ENCODE results near the gene CCDC198. TPM values are rescaled to one million over a fixed set of nuclear protein-coding genes. Genes with fewer than 3 reads are reported as not detected.

Gene CCDC198
- not detected for total RNA-seq

- Histone ChIP-seq H3K9me3 (no peaks in the 10 kb centered on the region), H3K4me1 (no peaks in the 10 kb centered on the region), H3K27ac (no peak within 1 kb of the TSS), H3K36me3 (no peaks in the 10 kb centered on the region), H3K27me3 (peaks cover 0 to 8% (median 0%) of the 10 kb centered on the region in 4 donors), H3K4me3 (no peak within 1 kb of the TSS)
- DNase-seq = no peak
- intact Hi-C loops (cut with DNase I) = no loop called here
- WGBS, 2 donors = 34 to 55% methylated on average over 4 to 6 of the region's 6 CpGs
- no peak for TF ChIP-seq CTCF (IDR thresholded peaks at IDR 0.05)
- no peak for TF ChIP-seq POLR2A (IDR thresholded peaks at IDR 0.05)
Observed at GRCh38 chr14:57493467-57494181, at the start of gene CCDC198. Gene CCDC198, minus strand, starts transcription at chr14:57493857. Its CDS starts 142 bp downstream, at chr14:57493715.

GRCh38 chr14:57533214-57533613, 39.6 kb upstream of the CCDC198 start:
- peak in 5 of 6 experiments; percentile 11 to 63 (median 20) for TF ChIP-seq CTCF (IDR thresholded peaks at IDR 0.05)
- TF ChIP-seq POLR2A (IDR thresholded peaks at IDR 0.05) = no peak
- WGBS, 2 donors = 60 to 67% methylated on average over 1 of the region's 1 CpG
- Histone ChIP-seq H3K27ac (no peak overlapping the region), H3K9me3 (no peaks in the 10 kb centered on the region), H3K4me1 (no peaks in the 10 kb centered on the region), H3K36me3 (no peaks in the 10 kb centered on the region), H3K27me3 (no peaks in the 10 kb centered on the region), H3K4me3 (no peak overlapping the region)
- intact Hi-C loops (cut with DNase I) = no loop called here
- no peak for DNase-seq

GRCh38 chr14:57530571-57530970, 36.9 kb upstream of the CCDC198 start:
- no peak for TF ChIP-seq POLR2A (IDR thresholded peaks at IDR 0.05)
- no peak for TF ChIP-seq CTCF (IDR thresholded peaks at IDR 0.05)
- H3K27ac ChIP-seq = no peak overlapping the region
- no peaks in the 10 kb centered on the region for H3K27me3 ChIP-seq
- intact Hi-C loops (cut with DNase I) = no loop called here
- H3K4me1 ChIP-seq = no peaks in the 10 kb centered on the region
- DNase-seq = no peak
- no peaks in the 10 kb centered on the region for H3K9me3 ChIP-seq
- no peaks in the 10 kb centered on the region for H3K36me3 ChIP-seq
- H3K4me3 ChIP-seq = no peak overlapping the region

- WGBS, 2 donors = 59 to 73% methylated on average over 2 to 3 of the region's 3 CpGs
- H3K4me3 ChIP-seq = no peak overlapping the region
- H3K27me3 ChIP-seq = no peaks in the 10 kb centered on the region
- no peak for DNase-seq
- intact Hi-C loops (cut with DNase I) = no loop called here
- no peak for TF ChIP-seq POLR2A (IDR thresholded peaks at IDR 0.05)
- TF ChIP-seq CTCF (IDR thresholded peaks at IDR 0.05) = no peak
- H3K9me3 ChIP-seq = peaks cover 0 to 6% (median 0%) of the 10 kb centered on the region in 3 donors
- no peak overlapping the region for H3K27ac ChIP-seq
- no peaks in the 10 kb centered on the region for H3K4me1 ChIP-seq
- H3K36me3 ChIP-seq = no peaks in the 10 kb centered on the region
Observed at GRCh38 chr14:57526942-57527341, 33.3 kb upstream of the CCDC198 start.

GRCh38 chr14:57519043-57519442, 25.4 kb upstream of the CCDC198 start:
- H3K36me3 ChIP-seq = no peaks in the 10 kb centered on the region
- peaks cover 0 to 6% (median 3%) of the 10 kb centered on the region in 3 donors for H3K9me3 ChIP-seq
- no peak overlapping the region for H3K4me3 ChIP-seq
- no peaks in the 10 kb centered on the region for H3K4me1 ChIP-seq
- TF ChIP-seq CTCF (IDR thresholded peaks at IDR 0.05) = no peak
- no peak for TF ChIP-seq POLR2A (IDR thresholded peaks at IDR 0.05)
- H3K27ac ChIP-seq = no peak overlapping the region
- intact Hi-C loops (cut with DNase I) = no loop called here
- no peaks in the 10 kb centered on the region for H3K27me3 ChIP-seq
- DNase-seq = no peak
